NCI-H82 treated with DMSO at 0.1 percent for 48 hours (cell line): ENCODE data around the gene DYNLT2.
"Not testable (repeated sequence)": the region's sequence is repeated elsewhere in the genome, so short reads cannot be mapped to it uniquely, and the experiment has no call there.

Source experiments
- DNase-seq: peaks from one replicate; lab custom pipeline; 2025; ENCODE audit not compliant: unreplicated experiment; lab: John Stamatoyannopoulos, UW

The DYNLT2 gene

GRCh38 chr6:169783971-169784820, 32.8 kb upstream of the DYNLT2 start:
- DNase-seq: no peak

- DNase-seq: no peak
Observed at GRCh38 chr6:169783401-169783800, 32.0 kb upstream of the DYNLT2 start.

- DNase-seq: no peak
Observed at GRCh38 chr6:169782966-169783365, 31.6 kb upstream of the DYNLT2 start.

GRCh38 chr6:169780571-169781091, 29.3 kb upstream of the DYNLT2 start:
- DNase-seq: no peak

GRCh38 chr6:169779896-169780295, 28.5 kb upstream of the DYNLT2 start:
- DNase-seq: no peak

GRCh38 chr6:169779092-169779815, 27.9 kb upstream of the DYNLT2 start:
- no peak for DNase-seq

GRCh38 chr6:169778646-169779045, 27.3 kb upstream of the DYNLT2 start:
- no peak for DNase-seq

GRCh38 chr6:169777896-169778295, 26.5 kb upstream of the DYNLT2 start:
- no peak for DNase-seq

- no peak for DNase-seq
Observed at GRCh38 chr6:169776379-169776778, 25.0 kb upstream of the DYNLT2 start.

GRCh38 chr6:169775321-169775720, 23.9 kb upstream of the DYNLT2 start:
- DNase-seq: no peak

GRCh38 chr6:169774347-169774746, 23.0 kb upstream of the DYNLT2 start:
- no peak for DNase-seq

- no peak for DNase-seq
Observed at GRCh38 chr6:169766921-169767736, 15.8 kb upstream of the DYNLT2 start.

GRCh38 chr6:169766232-169766631, 14.9 kb upstream of the DYNLT2 start:
- DNase-seq: no peak

- not testable (repeated sequence) for DNase-seq
Observed at GRCh38 chr6:169765789-169766188, 14.4 kb upstream of the DYNLT2 start.

GRCh38 chr6:169763881-169764280, 12.5 kb upstream of the DYNLT2 start:
- DNase-seq: no peak

GRCh38 chr6:169763308-169763707, 11.9 kb upstream of the DYNLT2 start:
- DNase-seq: no peak

- DNase-seq: no peak
Observed at GRCh38 chr6:169755162-169755561, 3.8 kb upstream of the DYNLT2 start.

- DNase-seq: no peak
Observed at GRCh38 chr6:169752074-169752623, 777 bp upstream of the DYNLT2 start.

- no peak for DNase-seq
Observed at GRCh38 chr6:169746556-169746955, 4.8 kb downstream of the DYNLT2 start.

- DNase-seq: no peak
Observed at GRCh38 chr6:169745405-169745804, 6.0 kb downstream of the DYNLT2 start.

- DNase-seq: no peak
Observed at GRCh38 chr6:169741344-169741743, 10.0 kb downstream of the DYNLT2 start.
